HEK293 (cell line): Measurements from ENCODE around the gene ARHGAP10.

ENCODE experiments used
- CTCF ChIA-PET: fragments of 350-600 bp; formaldehyde crosslinking; extraction: SDS; loops from one replicate; lab custom pipeline; 2021; ENCODE audit warnings: antibody characterized with exemption; lab: Yijun Ruan, JAX
- POLR2A ChIA-PET: fragments of 300-600 bp; formaldehyde crosslinking; extraction: SDS; loops from one replicate; lab custom pipeline; 2020; ENCODE audit warnings: antibody characterized with exemption, inconsistent platforms; lab: Yijun Ruan, JAX
- H3K27ac ChIP-seq: fragments of 200-500 bp; sonication (Bioruptor generic); 2 replicates; pipeline ENCODE4 v1.5.1; 2014; ENCODE audit warnings: low read depth, low read length, control low read depth, inconsistent platforms; ENCODE audit errors: extremely low read depth
- H3K36me3 ChIP-seq, 2 experiments: fragments of 200-500 bp in 1 of 2; sonication (Bioruptor generic) in 1 of 2; 1 replicate in 1 of 2; 2 replicates in 1 of 2; pipeline ENCODE4 v1.5.1; 2014 to 2017; ENCODE audit warnings: inconsistent platforms in 2 of 2, low read length in 2 of 2; ENCODE audit not compliant: control insufficient read depth in 2 of 2, insufficient read depth in 1 of 2
- H3K4me1 ChIP-seq: fragments of 200-500 bp; sonication (Bioruptor generic); 2 replicates; pipeline ENCODE4 v1.5.1; 2014; ENCODE audit warnings: mild to moderate bottlenecking, low read length, inconsistent platforms; ENCODE audit not compliant: control insufficient read depth, insufficient read depth
- H3K4me3 ChIP-seq: 2 replicates; pipeline ENCODE4 v1.5.1; 2011; ENCODE audit warnings: low read depth, mild to moderate bottlenecking, control low read depth, low read length, moderate library complexity
- H3K9me3 ChIP-seq: fragments of 200-500 bp; sonication (Bioruptor generic); 2 replicates; pipeline ENCODE4 v1.5.1; 2014; ENCODE audit warnings: low read depth, low read length, inconsistent platforms; ENCODE audit not compliant: control insufficient read depth, insufficient read depth
- FEZF1 ChIP-seq: fragments of 450-650 bp; formaldehyde crosslinking; IDR thresholded peaks from 2 replicates; pipeline ENCODE4 v1.5.1; 2016; ENCODE audit warnings: missing biosample characterization, missing genetic modification characterization
- OSR2 ChIP-seq: fragments of 450-650 bp; formaldehyde crosslinking; IDR thresholded peaks from 2 replicates; pipeline ENCODE4 v1.5.1; 2016; ENCODE audit warnings: missing biosample characterization, missing genetic modification characterization
- PATZ1 ChIP-seq: fragments of 450-650 bp; formaldehyde crosslinking; IDR thresholded peaks from 2 replicates; pipeline ENCODE4 v1.5.1; 2016; ENCODE audit warnings: missing biosample characterization, missing genetic modification characterization
- SALL2 ChIP-seq: fragments of 450-650 bp; formaldehyde crosslinking; IDR thresholded peaks from 2 replicates; pipeline ENCODE4 v1.5.0; 2017; ENCODE audit warnings: missing biosample characterization, mild to moderate bottlenecking, missing genetic modification characterization, borderline replicate concordance
- TRIM28 ChIP-seq: IDR thresholded peaks from 2 replicates; pipeline ENCODE4 v1.6.1; 2011; ENCODE audit warnings: low read length, control low read depth, borderline replicate concordance
- ZBTB1 ChIP-seq: fragments of 450-650 bp; formaldehyde crosslinking; IDR thresholded peaks from 2 replicates; pipeline ENCODE4 v1.5.1; 2016; ENCODE audit warnings: missing biosample characterization, missing genetic modification characterization
- ZBTB44 ChIP-seq: fragments of 450-650 bp; IDR thresholded peaks from 2 replicates; pipeline ENCODE4 v1.5.1; 2018; ENCODE audit warnings: missing biosample characterization, mild to moderate bottlenecking, missing genetic modification characterization
- ZIC2 ChIP-seq: fragments of 450-650 bp; formaldehyde crosslinking; IDR thresholded peaks from 2 replicates; pipeline ENCODE4 v1.5.1; 2016; ENCODE audit warnings: missing biosample characterization, missing genetic modification characterization
- ZNF10 ChIP-seq: fragments of 450-650 bp; formaldehyde crosslinking; IDR thresholded peaks from 2 replicates; pipeline ENCODE4 v1.5.1; 2017; ENCODE audit warnings: missing biosample characterization, missing genetic modification characterization
- ZNF211 ChIP-seq: fragments of 450-650 bp; formaldehyde crosslinking; IDR thresholded peaks from 2 replicates; pipeline ENCODE4 v1.5.1; 2016; ENCODE audit warnings: low read depth, missing biosample characterization, missing genetic modification characterization
- ZNF366 ChIP-seq: fragments of 450-650 bp; formaldehyde crosslinking; conservative IDR thresholded peaks from 2 replicates; pipeline ENCODE4 v1.5.1; 2016; ENCODE audit warnings: missing biosample characterization, missing genetic modification characterization
- ZNF391 ChIP-seq: fragments of 450-650 bp; formaldehyde crosslinking; IDR thresholded peaks from 2 replicates; pipeline ENCODE4 v1.5.1; 2016; ENCODE audit warnings: low read depth, missing biosample characterization, missing genetic modification characterization, borderline replicate concordance
- ZNF394 ChIP-seq: fragments of 450-650 bp; formaldehyde crosslinking; IDR thresholded peaks from 2 replicates; pipeline ENCODE4 v1.5.1; 2016; ENCODE audit warnings: missing biosample characterization, missing genetic modification characterization, mild to moderate bottlenecking, moderate library complexity, borderline replicate concordance
- ZNF530 ChIP-seq: fragments of 450-650 bp; formaldehyde crosslinking; IDR thresholded peaks from 2 replicates; pipeline ENCODE4 v1.5.1; 2016; ENCODE audit warnings: low read depth, missing biosample characterization, missing genetic modification characterization
- ZNF548 ChIP-seq: fragments of 450-650 bp; formaldehyde crosslinking; IDR thresholded peaks from 2 replicates; pipeline ENCODE4 v1.5.1; 2016; ENCODE audit warnings: missing biosample characterization, missing genetic modification characterization
- ZNF560 ChIP-seq: fragments of 450-650 bp; formaldehyde crosslinking; IDR thresholded peaks from 2 replicates; pipeline ENCODE4 v1.5.1; 2017; ENCODE audit warnings: missing biosample characterization, missing genetic modification characterization, borderline replicate concordance
- ZNF580 ChIP-seq: fragments of 450-650 bp; formaldehyde crosslinking; IDR thresholded peaks from 2 replicates; pipeline ENCODE4 v1.5.1; 2016; ENCODE audit warnings: missing biosample characterization, missing genetic modification characterization
- ZNF596 ChIP-seq: fragments of 450-650 bp; IDR thresholded peaks from 2 replicates; pipeline ENCODE4 v1.5.0; 2018; ENCODE audit warnings: missing biosample characterization, mild to moderate bottlenecking, missing genetic modification characterization, moderate library complexity
- ZNF660 ChIP-seq: fragments of 450-650 bp; IDR thresholded peaks from 2 replicates; pipeline ENCODE4 v1.5.1; 2018; ENCODE audit warnings: missing biosample characterization, mild to moderate bottlenecking, missing genetic modification characterization
- ZNF664 ChIP-seq: fragments of 450-650 bp; formaldehyde crosslinking; IDR thresholded peaks from 2 replicates; pipeline ENCODE4 v1.5.1; 2016; ENCODE audit warnings: missing biosample characterization, missing genetic modification characterization
- ZNF677 ChIP-seq: fragments of 450-650 bp; IDR thresholded peaks from 2 replicates; pipeline ENCODE4 v1.5.0; 2018; ENCODE audit warnings: missing biosample characterization, mild to moderate bottlenecking, missing genetic modification characterization, moderate library complexity
- ZNF843 ChIP-seq: fragments of 450-650 bp; formaldehyde crosslinking; IDR thresholded peaks from 2 replicates; pipeline ENCODE4 v1.5.1; 2016; ENCODE audit warnings: missing biosample characterization, missing genetic modification characterization
- TF ChIP-seq, protein P1 (sequence below): fragments of 450-650 bp; formaldehyde crosslinking; IDR thresholded peaks from 2 replicates; pipeline ENCODE4 v1.5.1; 2016; ENCODE audit warnings: missing biosample characterization, missing genetic modification characterization
- TF ChIP-seq, protein P2 (sequence below): fragments of 450-650 bp; formaldehyde crosslinking; IDR thresholded peaks from 2 replicates; pipeline ENCODE4 v1.5.1; 2017; ENCODE audit warnings: missing biosample characterization, missing genetic modification characterization

Gene ARHGAP10

DNA sequence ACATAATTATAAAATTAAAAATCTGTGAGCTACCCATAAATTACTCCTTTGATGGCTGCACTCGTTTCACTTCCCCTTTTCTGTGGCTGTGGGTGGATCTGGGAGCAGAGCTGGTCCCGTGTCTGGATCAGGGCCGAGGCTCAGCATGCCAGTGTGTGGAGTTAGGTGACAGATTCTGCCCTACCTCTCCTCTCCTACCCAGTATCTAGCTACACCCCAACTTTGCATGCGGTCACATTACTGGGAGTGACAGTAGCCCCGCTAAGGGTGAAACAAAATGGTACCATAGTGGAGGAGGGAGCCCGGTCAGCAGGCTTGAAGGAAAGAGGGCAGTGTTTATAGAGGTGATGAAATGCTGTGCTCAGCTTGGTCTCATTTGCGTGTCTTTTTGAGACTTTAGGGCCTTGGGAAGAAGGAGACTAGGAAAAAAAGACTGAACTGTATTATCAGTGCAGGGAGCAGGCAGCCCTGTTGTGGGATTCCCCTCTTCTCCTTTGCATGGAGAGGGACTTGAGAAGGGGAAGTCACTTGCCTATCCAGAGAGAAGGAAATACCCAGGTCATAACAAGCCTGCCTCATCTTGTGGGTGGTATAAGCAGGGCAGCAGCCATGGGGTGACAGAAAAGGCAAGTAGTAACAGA is 48.4 kb downstream of the ARHGAP10 start:
- POLR2A ChIA-PET, result interaction anchor here (1.2 kb wide), 1 partner anchor 59 kb away, joined by 3 read pairs; no protein-coding TSS in a partner anchor
- TF ChIP-seq ZBTB1 (tag by site-specific recombination) (no peak), FEZF1 (peak; percentile 88)
- H3K4me3 ChIP-seq, result no peak overlapping the region
- peaks cover 5% of the 10 kb centered on the region for H3K4me1 ChIP-seq
- H3K36me3 ChIP-seq, result no peaks in the 10 kb centered on the region
- CTCF ChIA-PET, result no interaction called here
- H3K9me3 ChIP-seq, result no peaks in the 10 kb centered on the region
- H3K27ac ChIP-seq, result no peak overlapping the region

DNA sequence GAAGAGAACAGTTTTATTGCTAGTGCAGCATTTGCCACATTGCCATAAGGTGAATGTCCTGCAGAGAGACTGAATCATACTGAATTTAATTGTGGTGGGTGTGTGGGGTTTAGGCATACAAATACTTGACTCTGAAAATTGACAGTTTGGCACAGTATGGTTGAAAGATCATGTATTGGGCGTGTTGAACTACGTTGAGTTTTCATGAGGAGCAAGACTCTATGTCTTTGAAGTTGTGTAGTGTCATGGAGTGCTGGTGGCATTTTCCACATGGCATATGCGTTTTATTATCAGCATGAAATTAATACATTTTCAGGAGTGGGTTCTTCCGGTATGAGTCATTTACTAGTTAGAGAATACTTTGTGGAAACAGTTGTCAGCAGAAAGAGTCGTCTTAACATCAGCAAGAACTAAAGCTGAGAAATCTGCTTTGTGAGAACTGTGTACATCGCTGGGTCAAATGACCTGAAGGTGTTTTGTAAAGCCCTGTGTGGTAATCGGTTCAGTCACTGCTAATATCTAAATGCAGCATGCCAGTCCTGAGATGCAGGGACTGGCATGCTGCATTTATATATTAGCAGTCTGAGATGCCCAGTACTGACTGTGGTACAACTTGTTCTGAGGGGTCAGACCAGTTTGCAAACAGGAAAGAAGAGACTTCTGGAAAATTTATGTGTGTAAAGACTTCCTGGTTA is 50.3 kb downstream of the ARHGAP10 start:
- ChIA-PET CTCF (interaction anchor here (0.7 kb wide), 1 partner anchor 107 kb away, joined by 4 read pairs; no protein-coding TSS in a partner anchor), POLR2A (interaction anchor here (1.0 kb wide), 1 partner anchor 99 kb away, joined by 3 read pairs; the partner anchor contains the start of gene PRMT9)
- no peak overlapping the region; the same call in 1 of the 2 replicates for H3K27ac ChIP-seq
- H3K4me1 ChIP-seq, result peaks cover 20% of the 10 kb centered on the region
- no peak overlapping the region for H3K4me3 ChIP-seq
- H3K9me3 ChIP-seq, result no peaks in the 10 kb centered on the region
- H3K36me3 ChIP-seq, result no peaks in the 10 kb centered on the region
- TF ChIP-seq ZNF548 (no peak), FEZF1 (peak; percentile 97), ZNF560 (tag by site-specific recombination) (no peak), ZNF677 (no peak), ZNF394 (peak; percentile 37; the same call in 1 of the 2 replicates), ZNF580 (tag by site-specific recombination) (0 out of 2 replicates have a peak, but pooled peaks have one; percentile 57), ZNF660 (tag by site-specific recombination) (0 out of 2 replicates have a peak, but pooled peaks have one; percentile 25), ZNF366 (tag by site-specific recombination) (no peak), ZBTB44 (tag by site-specific recombination) (peak; percentile 63), ZNF843 (tag by site-specific recombination) (peak; percentile 87), ZNF10 (tag by site-specific recombination) (0 out of 2 replicates have a peak, but pooled peaks have one; percentile 36), ZNF391 (tag by site-specific recombination) (no peak), PATZ1 (tag by site-specific recombination) (peak; percentile 29; the same call in 1 of the 2 replicates), ZNF530 (tag by site-specific recombination) (no peak), ZNF211 (tag by site-specific recombination) (no peak), ZNF664 (peak; percentile 82; the same call in 1 of the 2 replicates), SALL2 (tag by site-specific recombination) (no peak), OSR2 (tag by site-specific recombination) (peak; percentile 55), ZNF596 (tag by site-specific recombination) (0 out of 2 replicates have a peak, but pooled peaks have one; percentile 19), ZIC2 (tag by site-specific recombination) (peak; percentile 48), TRIM28 (peak; percentile 88)
- TF ChIP-seq, protein P1, sequence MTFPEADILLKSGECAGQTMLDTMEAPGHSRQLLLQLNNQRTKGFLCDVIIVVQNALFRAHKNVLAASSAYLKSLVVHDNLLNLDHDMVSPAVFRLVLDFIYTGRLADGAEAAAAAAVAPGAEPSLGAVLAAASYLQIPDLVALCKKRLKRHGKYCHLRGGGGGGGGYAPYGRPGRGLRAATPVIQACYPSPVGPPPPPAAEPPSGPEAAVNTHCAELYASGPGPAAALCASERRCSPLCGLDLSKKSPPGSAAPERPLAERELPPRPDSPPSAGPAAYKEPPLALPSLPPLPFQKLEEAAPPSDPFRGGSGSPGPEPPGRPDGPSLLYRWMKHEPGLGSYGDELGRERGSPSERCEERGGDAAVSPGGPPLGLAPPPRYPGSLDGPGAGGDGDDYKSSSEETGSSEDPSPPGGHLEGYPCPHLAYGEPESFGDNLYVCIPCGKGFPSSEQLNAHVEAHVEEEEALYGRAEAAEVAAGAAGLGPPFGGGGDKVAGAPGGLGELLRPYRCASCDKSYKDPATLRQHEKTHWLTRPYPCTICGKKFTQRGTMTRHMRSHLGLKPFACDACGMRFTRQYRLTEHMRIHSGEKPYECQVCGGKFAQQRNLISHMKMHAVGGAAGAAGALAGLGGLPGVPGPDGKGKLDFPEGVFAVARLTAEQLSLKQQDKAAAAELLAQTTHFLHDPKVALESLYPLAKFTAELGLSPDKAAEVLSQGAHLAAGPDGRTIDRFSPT (tag by site-specific recombination), result peak; percentile 64; the same call in 1 of the 2 replicates
- TF ChIP-seq, protein P2, sequence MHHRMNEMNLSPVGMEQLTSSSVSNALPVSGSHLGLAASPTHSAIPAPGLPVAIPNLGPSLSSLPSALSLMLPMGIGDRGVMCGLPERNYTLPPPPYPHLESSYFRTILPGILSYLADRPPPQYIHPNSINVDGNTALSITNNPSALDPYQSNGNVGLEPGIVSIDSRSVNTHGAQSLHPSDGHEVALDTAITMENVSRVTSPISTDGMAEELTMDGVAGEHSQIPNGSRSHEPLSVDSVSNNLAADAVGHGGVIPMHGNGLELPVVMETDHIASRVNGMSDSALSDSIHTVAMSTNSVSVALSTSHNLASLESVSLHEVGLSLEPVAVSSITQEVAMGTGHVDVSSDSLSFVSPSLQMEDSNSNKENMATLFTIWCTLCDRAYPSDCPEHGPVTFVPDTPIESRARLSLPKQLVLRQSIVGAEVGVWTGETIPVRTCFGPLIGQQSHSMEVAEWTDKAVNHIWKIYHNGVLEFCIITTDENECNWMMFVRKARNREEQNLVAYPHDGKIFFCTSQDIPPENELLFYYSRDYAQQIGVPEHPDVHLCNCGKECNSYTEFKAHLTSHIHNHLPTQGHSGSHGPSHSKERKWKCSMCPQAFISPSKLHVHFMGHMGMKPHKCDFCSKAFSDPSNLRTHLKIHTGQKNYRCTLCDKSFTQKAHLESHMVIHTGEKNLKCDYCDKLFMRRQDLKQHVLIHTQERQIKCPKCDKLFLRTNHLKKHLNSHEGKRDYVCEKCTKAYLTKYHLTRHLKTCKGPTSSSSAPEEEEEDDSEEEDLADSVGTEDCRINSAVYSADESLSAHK (tag by site-specific recombination), result peak; percentile 65
